ENCODE data around the gene HTRA1. TPM values are rescaled to one million over a fixed set of nuclear protein-coding genes. Genes with fewer than 3 reads are reported as not detected.

Gene HTRA1
- total and polyA plus RNA-seq, 9 of the 15 experiments (the other 6 are each of a cell fraction or from before 2014, with no cell fraction given): 0.06 to 0.16 (median 0.13) TPM; not detected in 5

DNA sequence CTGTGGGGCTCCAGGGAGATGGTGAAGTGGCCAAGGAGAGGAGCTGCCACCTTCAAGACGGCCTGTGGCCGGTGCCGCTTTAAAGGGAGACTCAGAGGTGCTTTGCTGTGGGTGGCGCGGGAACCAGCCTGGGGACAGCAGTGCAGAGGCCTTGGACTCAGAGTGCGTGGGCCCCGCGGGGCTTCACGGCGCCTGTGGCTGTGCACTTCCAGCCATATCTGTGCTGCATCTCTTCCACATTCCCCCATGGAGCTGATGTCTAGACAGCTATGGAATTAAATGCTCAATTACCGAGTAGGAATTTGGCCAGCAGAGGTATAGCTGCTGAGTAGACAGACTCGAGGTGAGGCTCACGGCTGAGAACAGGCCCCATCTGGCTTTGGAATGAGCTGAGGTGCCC is 41.7 kb downstream of the HTRA1 start:
- Histone ChIP-seq H3K27ac (ENCODE audit: extremely low read depth, low read depth, low read length) (no peak overlapping the region), H3K27me3 (ENCODE audit: control insufficient read depth in 2 of 2, insufficient read depth in 2 of 2, low read length in 2 of 2) (peaks cover 4 to 31% of the 10 kb centered on the region in 2 experiments; a peak in 3 of 5 replicates), H2AFZ (ENCODE audit: low read depth, low read length) (no peak overlapping the region), H3K9me1 (ENCODE audit: control insufficient read depth, insufficient read depth, low read length) (no peaks in the 10 kb centered on the region), H3K4me3 (no peak overlapping the region), H3K4me1 (replicated peaks in 1 of 2; ENCODE audit: control insufficient read depth in 2 of 2, insufficient read depth in 2 of 2, low read length in 2 of 2) (no peaks in the 10 kb centered on the region), H3K79me2 (ENCODE audit: control insufficient read depth, insufficient read depth, low read length) (no peaks in the 10 kb centered on the region), H3K36me3 (ENCODE audit: control insufficient read depth, insufficient read depth, low read length) (no peaks in the 10 kb centered on the region), H3K9me3 (replicated peaks; ENCODE audit: control insufficient read depth, insufficient read depth, low read depth, low read length) (no peaks in the 10 kb centered on the region), H3K4me2 (ENCODE audit: insufficient read depth, low read length) (no peak overlapping the region), H3K9ac (ENCODE audit: insufficient read depth in 1 of 2, low read depth in 2 of 2, low read length in 2 of 2) (no peak overlapping the region), H4K20me1 (replicated peaks; ENCODE audit: control insufficient read depth, insufficient read depth, low read length) (no peaks in the 10 kb centered on the region)
- POLR2A ChIA-PET: interaction anchor here (0.6 kb wide), 2 partner anchors 171 to 961 kb away, joined by 3 to 4 read pairs; no protein-coding TSS in a partner anchor
- in situ Hi-C loops (cut with MboI): no loop called here
- WGBS (ENCODE audit: insufficient coverage, low coverage, missing lambda C conversion rate): 0% methylated on average over 3 of the region's 13 CpGs
- no TSS peak for BruUV-seq (replicated peaks)
- CTCF ChIA-PET (ENCODE audit: low intra/inter-chr PET ratio): no interaction called here
- DNase-seq (ENCODE audit: extremely low read depth in 1 of 4, low spot score in 3 of 4) (no peak), FAIRE-seq (no peak), ATAC-seq (no peak)
- intact Hi-C loops (cut with micrococcal nuclease): no loop called here
- TF ChIP-seq FOXJ2 (tag; IDR thresholded peaks at IDR 0.05): no peak
- TF ChIP-seq, protein P1, sequence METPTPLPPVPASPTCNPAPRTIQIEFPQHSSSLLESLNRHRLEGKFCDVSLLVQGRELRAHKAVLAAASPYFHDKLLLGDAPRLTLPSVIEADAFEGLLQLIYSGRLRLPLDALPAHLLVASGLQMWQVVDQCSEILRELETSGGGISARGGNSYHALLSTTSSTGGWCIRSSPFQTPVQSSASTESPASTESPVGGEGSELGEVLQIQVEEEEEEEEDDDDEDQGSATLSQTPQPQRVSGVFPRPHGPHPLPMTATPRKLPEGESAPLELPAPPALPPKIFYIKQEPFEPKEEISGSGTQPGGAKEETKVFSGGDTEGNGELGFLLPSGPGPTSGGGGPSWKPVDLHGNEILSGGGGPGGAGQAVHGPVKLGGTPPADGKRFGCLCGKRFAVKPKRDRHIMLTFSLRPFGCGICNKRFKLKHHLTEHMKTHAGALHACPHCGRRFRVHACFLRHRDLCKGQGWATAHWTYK (CRISPR knock-in tag; IDR thresholded peaks at IDR 0.05): no peak
- no peak for TF ChIP-seq ZNF699 (CRISPR knock-in tag; IDR thresholded peaks at IDR 0.05; ENCODE audit: insufficient replicate concordance)
- TF ChIP-seq SNRNP70 (optimal IDR thresholded peaks at IDR 0.05; ENCODE audit: low read depth, low read length): no peak
- TF ChIP-seq SNIP1 (IDR thresholded peaks at IDR 0.05; ENCODE audit: low read depth): no peak
- TF ChIP-seq OTX1 (CRISPR knock-in tag; IDR thresholded peaks at IDR 0.05): no peak
- TF ChIP-seq, protein P2, sequence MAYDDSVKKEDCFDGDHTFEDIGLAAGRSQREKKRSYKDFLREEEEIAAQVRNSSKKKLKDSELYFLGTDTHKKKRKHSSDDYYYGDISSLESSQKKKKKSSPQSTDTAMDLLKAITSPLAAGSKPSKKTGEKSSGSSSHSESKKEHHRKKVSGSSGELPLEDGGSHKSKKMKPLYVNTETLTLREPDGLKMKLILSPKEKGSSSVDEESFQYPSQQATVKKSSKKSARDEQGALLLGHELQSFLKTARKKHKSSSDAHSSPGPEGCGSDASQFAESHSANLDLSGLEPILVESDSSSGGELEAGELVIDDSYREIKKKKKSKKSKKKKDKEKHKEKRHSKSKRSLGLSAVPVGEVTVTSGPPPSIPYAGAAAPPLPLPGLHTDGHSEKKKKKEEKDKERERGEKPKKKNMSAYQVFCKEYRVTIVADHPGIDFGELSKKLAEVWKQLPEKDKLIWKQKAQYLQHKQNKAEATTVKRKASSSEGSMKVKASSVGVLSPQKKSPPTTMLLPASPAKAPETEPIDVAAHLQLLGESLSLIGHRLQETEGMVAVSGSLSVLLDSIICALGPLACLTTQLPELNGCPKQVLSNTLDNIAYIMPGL (CRISPR knock-in tag; IDR thresholded peaks at IDR 0.05): no peak
- TF ChIP-seq RAD51 (IDR thresholded peaks at IDR 0.05; ENCODE audit: borderline replicate concordance, low read depth): no peak
- TF ChIP-seq BRD4 (IDR thresholded peaks at IDR 0.05): no peak
- no peak for TF ChIP-seq FOSL1 (tag; conservative IDR thresholded peaks at IDR 0.05)
- TF ChIP-seq RHOXF2B (CRISPR knock-in tag; conservative IDR thresholded peaks at IDR 0.05): no peak

Data from K562 (cell line).